HepG2 (cell line): ENCODE measurements around the gene FERMT2. TPM values are rescaled to one million over a fixed set of nuclear protein-coding genes. Genes with fewer than 3 reads are reported as not detected.

Experiments
- CHD2 ChIP-seq: IDR thresholded peaks from 2 replicates; pipeline ENCODE4 v1.6.1; 2011; ENCODE audit warnings: low read depth, low read length, improper control_type of control experiment
- EED ChIP-seq: sonication (generic); formaldehyde crosslinking; IDR thresholded peaks from 2 replicates; pipeline ENCODE4 v1.5.0; 2020; ENCODE audit warnings: mild to moderate bottlenecking, missing genetic modification reagents
- GATAD2A ChIP-seq: IDR thresholded peaks from 2 replicates; pipeline ENCODE4 v1.6.1; 2016
- MAFF ChIP-seq: IDR thresholded peaks from 2 replicates; pipeline ENCODE4 v1.6.1; 2011; ENCODE audit warnings: low read depth, low read length, improper control_type of control experiment
- MAFK ChIP-seq, 2 experiments: IDR thresholded peaks in 1 of 2; conservative IDR thresholded peaks in 1 of 2; 2 replicates each; pipeline ENCODE4 v1.6.1; 2011; ENCODE audit warnings: improper control_type of control experiment in 2 of 2, low read length in 2 of 2
- MLLT10 ChIP-seq: sonication (generic); formaldehyde crosslinking; IDR thresholded peaks from 2 replicates; pipeline ENCODE4 v1.4.0; 2020; ENCODE audit warnings: missing genetic modification reagents
- NFAT5 ChIP-seq: sonication (generic); formaldehyde crosslinking; IDR thresholded peaks from 2 replicates; pipeline ENCODE4 v1.4.0; 2020; ENCODE audit warnings: missing genetic modification reagents
- PHF21A ChIP-seq: sonication (generic); formaldehyde crosslinking; IDR thresholded peaks from 2 replicates; pipeline ENCODE4 v1.5.0; 2020; ENCODE audit warnings: mild to moderate bottlenecking, missing genetic modification reagents
- RBM39 ChIP-seq: fragments of 200-400 bp; formaldehyde crosslinking; IDR thresholded peaks from one replicate; pipeline ENCODE4 v1.6.1; 2018; ENCODE audit warnings: antibody characterized with exemption, mild to moderate bottlenecking, low read depth, low read length; ENCODE audit not compliant: poor library complexity, severe bottlenecking
- SOX6 ChIP-seq, 2 experiments: fragments of 450-650 bp in 1 of 2; sonication (generic) in 1 of 2; formaldehyde crosslinking in 1 of 2; IDR thresholded peaks; 2 replicates each; pipeline versions ENCODE4 v1.4.0 to v1.6.1; 2017 to 2020; ENCODE audit warnings: antibody characterized with exemption in 1 of 2, mild to moderate bottlenecking in 1 of 2, missing genetic modification reagents in 1 of 2
- TARDBP ChIP-seq: sonication (generic); formaldehyde crosslinking; IDR thresholded peaks from 2 replicates; pipeline ENCODE4 v1.8.0; 2022; ENCODE audit warnings: mild to moderate bottlenecking, missing genetic modification reagents
- TSC22D2 ChIP-seq: sonication (generic); formaldehyde crosslinking; IDR thresholded peaks from 2 replicates; pipeline ENCODE4 v1.5.1; 2020; ENCODE audit warnings: missing genetic modification reagents, mild to moderate bottlenecking, borderline replicate concordance
- UBTF ChIP-seq: sonication (generic); formaldehyde crosslinking; IDR thresholded peaks from 2 replicates; pipeline ENCODE4 v1.4.0; 2020; ENCODE audit warnings: mild to moderate bottlenecking, missing genetic modification reagents
- ZBTB43 ChIP-seq: sonication (generic); formaldehyde crosslinking; conservative IDR thresholded peaks from 2 replicates; pipeline ENCODE4 v1.4.0; 2020; ENCODE audit warnings: missing genetic modification reagents
- ZNF24 ChIP-seq: fragments of 450-650 bp; IDR thresholded peaks from 2 replicates; pipeline ENCODE4 v1.6.1; 2017; ENCODE audit warnings: antibody characterized with exemption, mild to moderate bottlenecking
- ZNF576 ChIP-seq: sonication (generic); formaldehyde crosslinking; IDR thresholded peaks from 2 replicates; pipeline ENCODE4 v1.4.0; 2020; ENCODE audit warnings: mild to moderate bottlenecking, missing genetic modification reagents
- ZNF598 ChIP-seq: sonication (generic); formaldehyde crosslinking; IDR thresholded peaks from 2 replicates; pipeline ENCODE4 v1.5.1; 2020; ENCODE audit warnings: mild to moderate bottlenecking, missing genetic modification reagents, borderline replicate concordance
- polyA plus RNA-seq, 8 experiments: library from polyadenylated mRNA; depleted of rRNA in 3 of 8; stranded (reverse) in 7 of 8; unstranded in 1 of 8; fragments of >200 nt; fragmentation: Illumina TruSeq in 4 of 8; extraction: Trizol in 4 of 8; gene quantifications; 2 replicates each; pipeline versions ENCODE4 v1.2.1 to v1.2.3, GENCODE V29; 2011 to 2016; ENCODE audit warnings: low read depth in 4 of 8, missing spikeins in 1 of 8, mixed read lengths in 1 of 8; ENCODE audit not compliant: insufficient read depth in 1 of 8
- total RNA-seq, 5 experiments: library from RNA; depleted of rRNA; stranded (reverse); fragments of >200 nt; fragmentation: Illumina TruSeq; extraction: Trizol; gene quantifications; 2 replicates each; pipeline ENCODE4 v1.2.3, GENCODE V29; 2016; ENCODE audit warnings: low read depth in 1 of 5
- TF ChIP-seq, protein P1 (sequence below): IDR thresholded peaks from 2 replicates; pipeline ENCODE4 v1.6.1; 2016; ENCODE audit warnings: missing biosample characterization, missing genetic modification reagents, low read depth
- TF ChIP-seq, protein P2 (sequence below): sonication (generic); IDR thresholded peaks from 2 replicates; pipeline ENCODE4 v1.6.1; 2016; ENCODE audit warnings: low read depth, borderline replicate concordance

The FERMT2 gene
- total and polyA plus RNA-seq, 2 of the 13 experiments (the other 11 are each of a cell fraction or from before 2014, with no cell fraction given), result 36.2 to 60.4 TPM

- TF ChIP-seq RBM39, result no peak
- TF ChIP-seq SOX6 (IDR thresholded peaks at IDR 0.05), result no peak
- TF ChIP-seq SOX6 (CRISPR knock-in tag; IDR thresholded peaks at IDR 0.05), result no peak
- TF ChIP-seq MAFK (conservative IDR thresholded peaks at IDR 0.05 in 1 of 2, IDR thresholded peaks at IDR 0.05 in 1 of 2; ENCODE audit: low read length in 2 of 2), result 0 out of 4 replicates have a peak, but pooled peaks of 1 of the 2 experiments have one; percentile 12
- TF ChIP-seq ZBTB43 (CRISPR knock-in tag), result no peak
- TF ChIP-seq ZNF576 (CRISPR knock-in tag), result no peak
- TF ChIP-seq EED, result no peak
- TF ChIP-seq, protein P1, sequence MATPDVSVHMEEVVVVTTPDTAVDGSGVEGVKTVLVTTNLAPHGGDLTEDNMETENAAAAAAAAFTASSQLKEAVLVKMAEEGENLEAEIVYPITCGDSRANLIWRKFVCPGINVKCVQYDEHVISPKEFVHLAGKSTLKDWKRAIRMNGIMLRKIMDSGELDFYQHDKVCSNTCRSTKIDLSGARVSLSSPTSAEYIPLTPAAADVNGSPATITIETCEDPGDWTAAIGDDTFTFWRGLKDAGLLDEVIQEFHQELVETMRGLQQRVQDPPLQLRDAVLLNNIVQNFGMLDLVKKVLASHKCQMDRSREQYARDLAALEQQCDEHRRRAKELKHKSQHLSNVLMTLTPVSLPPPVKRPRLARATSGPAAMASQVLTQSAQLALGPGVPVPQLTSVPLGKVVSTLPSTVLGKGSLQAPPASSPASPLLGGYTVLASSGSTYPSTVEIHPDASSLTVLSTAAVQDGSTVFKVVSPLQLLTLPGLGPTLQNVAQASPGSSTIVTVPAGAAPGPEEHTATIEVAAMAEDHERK (CRISPR knock-in tag), result no peak
- no peak for TF ChIP-seq ZNF598 (CRISPR knock-in tag)
- TF ChIP-seq CHD2, result no peak
- no peak for TF ChIP-seq MLLT10 (CRISPR knock-in tag)
- no peak for TF ChIP-seq PHF21A (CRISPR knock-in tag)
- TF ChIP-seq NFAT5 (CRISPR knock-in tag), result no peak
- TF ChIP-seq GATAD2A (CRISPR knock-in tag), result peak; percentile 49; the same call in 1 of the 2 replicates
- TF ChIP-seq TSC22D2 (CRISPR knock-in tag), result no peak
- TF ChIP-seq TARDBP (CRISPR knock-in tag), result no peak
- TF ChIP-seq, protein P2, sequence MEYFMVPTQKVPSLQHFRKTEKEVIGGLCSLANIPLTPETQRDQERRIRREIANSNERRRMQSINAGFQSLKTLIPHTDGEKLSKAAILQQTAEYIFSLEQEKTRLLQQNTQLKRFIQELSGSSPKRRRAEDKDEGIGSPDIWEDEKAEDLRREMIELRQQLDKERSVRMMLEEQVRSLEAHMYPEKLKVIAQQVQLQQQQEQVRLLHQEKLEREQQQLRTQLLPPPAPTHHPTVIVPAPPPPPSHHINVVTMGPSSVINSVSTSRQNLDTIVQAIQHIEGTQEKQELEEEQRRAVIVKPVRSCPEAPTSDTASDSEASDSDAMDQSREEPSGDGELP, result no peak
- TF ChIP-seq UBTF, result no peak
- TF ChIP-seq ZNF24, result no peak
- 0 out of 2 replicates have a peak, but pooled peaks have one; percentile 19 for TF ChIP-seq MAFF
Measured at GRCh38 chr14:52926953-52927352, 23.9 kb downstream of the FERMT2 start (continued).
